Thoracic aorta (tissue), 2 donors: ENCODE measurements around the gene KARS1. TPM values are rescaled to one million over a fixed set of nuclear protein-coding genes. Genes with fewer than 3 reads are reported as not detected.

Experiments used
- ATAC-seq: fragments of 150-250 bp; one replicate; pipeline ENCODE4 v1.8.0; 2017; ENCODE audit warnings: low read depth; ENCODE audit not compliant: insufficient number of reproducible peaks, low FRiP score
- DNase-seq: peaks from one replicate; pipeline ENCODE4 v3.0.0-alpha.2; 2020; ENCODE audit warnings: low spot score
- H3K27ac ChIP-seq, 2 donors: fragments of 200-600 bp; sonication (generic); 1 replicate in 1 of 2; 2 replicates in 1 of 2; pipeline ENCODE4 v1.5.1; 2016; ENCODE audit warnings: mild to moderate bottlenecking in 2 of 2, moderate library complexity in 2 of 2
- H3K27me3 ChIP-seq: fragments of 200-600 bp; sonication (generic); replicated peaks from 2 replicates; pipeline ENCODE4 v1.6.0; 2016; ENCODE audit warnings: mild to moderate bottlenecking; ENCODE audit not compliant: insufficient read depth
- H3K36me3 ChIP-seq: fragments of 200-600 bp; sonication (generic); one replicate; pipeline ENCODE4 v1.5.1; 2016
- H3K4me1 ChIP-seq, 2 donors: fragments of 200-600 bp; sonication (generic); 1 replicate in 1 of 2; 2 replicates in 1 of 2; pipeline versions ENCODE4 v1.5.1 to v1.6.0; 2016; ENCODE audit warnings: low read depth in 2 of 2, mild to moderate bottlenecking in 1 of 2; ENCODE audit not compliant: control insufficient read depth in 1 of 2
- H3K4me3 ChIP-seq: fragments of 200-600 bp; sonication (generic); 2 replicates; pipeline ENCODE4 v1.5.1; 2016; ENCODE audit warnings: mild to moderate bottlenecking
- H3K9me3 ChIP-seq: fragments of 200-600 bp; sonication (generic); 2 replicates; pipeline ENCODE4 v1.5.1; 2016
- total RNA-seq, 2 donors: library from RNA; depleted of rRNA; stranded (reverse); fragments of >200 nt; gene quantifications; one replicate each; pipeline versions ENCODE4 v1.1.0 to v1.2.3, GENCODE V29; 2016
- TF ChIP-seq, protein P1 (sequence below): fragments of 200-600 bp; sonication (generic); IDR thresholded peaks from one replicate; pipeline ENCODE4 v1.5.1; 2019; ENCODE audit warnings: antibody characterized with exemption

The KARS1 gene
- total RNA-seq, 2 donors from 2014 or later = 71.5 to 76.1 TPM

- TF ChIP-seq, protein P1, sequence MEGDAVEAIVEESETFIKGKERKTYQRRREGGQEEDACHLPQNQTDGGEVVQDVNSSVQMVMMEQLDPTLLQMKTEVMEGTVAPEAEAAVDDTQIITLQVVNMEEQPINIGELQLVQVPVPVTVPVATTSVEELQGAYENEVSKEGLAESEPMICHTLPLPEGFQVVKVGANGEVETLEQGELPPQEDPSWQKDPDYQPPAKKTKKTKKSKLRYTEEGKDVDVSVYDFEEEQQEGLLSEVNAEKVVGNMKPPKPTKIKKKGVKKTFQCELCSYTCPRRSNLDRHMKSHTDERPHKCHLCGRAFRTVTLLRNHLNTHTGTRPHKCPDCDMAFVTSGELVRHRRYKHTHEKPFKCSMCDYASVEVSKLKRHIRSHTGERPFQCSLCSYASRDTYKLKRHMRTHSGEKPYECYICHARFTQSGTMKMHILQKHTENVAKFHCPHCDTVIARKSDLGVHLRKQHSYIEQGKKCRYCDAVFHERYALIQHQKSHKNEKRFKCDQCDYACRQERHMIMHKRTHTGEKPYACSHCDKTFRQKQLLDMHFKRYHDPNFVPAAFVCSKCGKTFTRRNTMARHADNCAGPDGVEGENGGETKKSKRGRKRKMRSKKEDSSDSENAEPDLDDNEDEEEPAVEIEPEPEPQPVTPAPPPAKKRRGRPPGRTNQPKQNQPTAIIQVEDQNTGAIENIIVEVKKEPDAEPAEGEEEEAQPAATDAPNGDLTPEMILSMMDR = no peak
- Histone ChIP-seq H3K36me3 (no peaks in the 10 kb centered on the region), H3K9me3 (no peaks in the 10 kb centered on the region), H3K27ac (no peak within 1 kb of the TSS), H3K27me3 (no peaks in the 10 kb centered on the region), H3K4me3 (no peak within 1 kb of the TSS), H3K4me1 (no peaks in the 10 kb centered on the region)
- no peak for ATAC-seq
- no peak for DNase-seq
Observed at GRCh38 chr16:75676909-75677308, 29.4 kb upstream of the KARS1 start, which contains the start of gene CPHXL2. TSS of gene CPHXL2 (minus strand) at chr16:75677009. CDS start at chr16:75676999, 10 bp downstream.

GRCh38 chr16:75667503-75667902 lies 20.0 kb upstream of the KARS1 start:
- TF ChIP-seq, protein P1 = no peak
- no peak overlapping the region for H3K27ac ChIP-seq
- no peaks in the 10 kb centered on the region for H3K27me3 ChIP-seq
- no peaks in the 10 kb centered on the region for H3K4me1 ChIP-seq
- H3K9me3 ChIP-seq = no peaks in the 10 kb centered on the region
- no peak overlapping the region for H3K4me3 ChIP-seq
- ATAC-seq = no peak
- no peaks in the 10 kb centered on the region for H3K36me3 ChIP-seq
- DNase-seq = no peak

GRCh38 chr16:75660726-75661302 lies 13.3 kb upstream of the KARS1 start:
- H3K27ac ChIP-seq = no peak overlapping the region
- H3K4me3 ChIP-seq = no peak overlapping the region
- H3K27me3 ChIP-seq = no peaks in the 10 kb centered on the region
- DNase-seq = no peak
- peaks cover 20% of the 10 kb centered on the region for H3K36me3 ChIP-seq
- H3K4me1 ChIP-seq = no peaks in the 10 kb centered on the region
- no peak for ATAC-seq
- TF ChIP-seq, protein P1 = no peak
- H3K9me3 ChIP-seq = no peaks in the 10 kb centered on the region

GRCh38 chr16:75660321-75660720 lies 12.9 kb upstream of the KARS1 start:
- Histone ChIP-seq H3K4me1 (no peaks in the 10 kb centered on the region), H3K9me3 (no peaks in the 10 kb centered on the region), H3K27me3 (no peaks in the 10 kb centered on the region), H3K27ac (no peak overlapping the region), H3K4me3 (no peak overlapping the region), H3K36me3 (peaks cover 25% of the 10 kb centered on the region)
- TF ChIP-seq, protein P1 = no peak
- DNase-seq (no peak), ATAC-seq (no peak)

- H3K36me3 ChIP-seq = peaks cover 38% of the 10 kb centered on the region
- TF ChIP-seq, protein P1 = no peak
- H3K27me3 ChIP-seq = no peaks in the 10 kb centered on the region
Observed at GRCh38 chr16:75658175-75658574, 10.7 kb upstream of the KARS1 start.

More at GRCh38 chr16:75658175-75658574, 10.7 kb upstream of the KARS1 start:
- H3K9me3 ChIP-seq = no peaks in the 10 kb centered on the region
- H3K4me1 ChIP-seq = peaks cover 6 to 10% of the 10 kb centered on the region in 2 donors
- ATAC-seq (no peak), DNase-seq (no peak)
- H3K4me3 ChIP-seq = no peak overlapping the region
- no peak overlapping the region for H3K27ac ChIP-seq
